Brain microvascular endothelial cell (primary cell): ENCODE data around the gene OR10AD1.
"Not testable (repeated sequence)": the region's sequence is repeated elsewhere in the genome, so short reads cannot be mapped to it uniquely, and the experiment has no call there.

Experiments used
- DNase-seq: peaks from one replicate; pipeline ENCODE4 v3.0.0-alpha.2; 2020
- H3K27ac ChIP-seq: fragments of 250-450 bp; sonication (Bioruptor Pico); 2 replicates; pipeline ENCODE4 v1.5.1; 2020; ENCODE audit warnings: mild to moderate bottlenecking, moderate library complexity
- H3K27me3 ChIP-seq: fragments of 250-450 bp; sonication (Bioruptor Pico); replicated peaks from 2 replicates; pipeline ENCODE4 v1.5.1; 2020; ENCODE audit warnings: mild to moderate bottlenecking
- H3K36me3 ChIP-seq: fragments of 250-450 bp; sonication (Bioruptor Pico); replicated peaks from 2 replicates; pipeline ENCODE4 v1.5.1; 2020; ENCODE audit warnings: mild to moderate bottlenecking
- H3K4me3 ChIP-seq: 2 replicates; pipeline ENCODE4 v1.5.1; 2011; ENCODE audit warnings: low read depth, mild to moderate bottlenecking, control low read depth, low read length, moderate library complexity
- CTCF ChIP-seq: IDR thresholded peaks from 2 replicates; pipeline ENCODE4 v1.5.1; 2011; ENCODE audit warnings: low read depth, mild to moderate bottlenecking, moderate library complexity, low read length, control low read depth, inconsistent platforms; ENCODE audit errors: missing control alignments
- in situ Hi-C: cut with HindIII; loops from 2 replicates; pipeline ENCODE4 v1.10.0; 2017; ENCODE audit warnings: low sequenced_read_pairs, low pct_ligation_motif_present

OR10AD1 gene

GRCh38 chr12:48221645-48222044, 18.6 kb upstream of the OR10AD1 start:
- no peak overlapping the region for H3K27ac ChIP-seq
- no peaks in the 10 kb centered on the region for H3K27me3 ChIP-seq
- H3K36me3 ChIP-seq = no peaks in the 10 kb centered on the region
- no peak for TF ChIP-seq CTCF
- no peak overlapping the region for H3K4me3 ChIP-seq
- no peak for DNase-seq
- in situ Hi-C loops = no loop called here

DNA sequence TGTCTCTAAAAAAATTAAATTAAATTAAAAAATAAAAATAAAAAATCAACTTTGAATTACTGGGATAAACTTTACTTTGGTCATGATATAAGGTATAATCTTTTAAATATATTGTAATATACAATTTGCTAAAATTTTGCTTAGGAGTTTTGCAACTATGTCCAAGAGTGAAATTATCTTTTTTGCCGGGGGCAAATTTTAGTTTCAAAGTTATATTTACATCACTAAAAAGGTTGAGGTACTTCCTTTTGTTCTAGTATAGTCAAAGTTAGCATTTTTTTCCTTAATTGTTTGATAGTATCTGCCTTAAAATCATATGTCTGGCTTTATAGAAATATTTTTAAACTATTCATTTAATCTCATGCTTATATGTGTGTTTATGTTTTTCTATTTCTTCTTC, 17.6 kb upstream of the OR10AD1 start:
- Histone ChIP-seq H3K4me3 (no peak overlapping the region), H3K36me3 (no peaks in the 10 kb centered on the region), H3K27me3 (no peaks in the 10 kb centered on the region), H3K27ac (no peak overlapping the region)
- DNase-seq = no peak
- in situ Hi-C loops = no loop called here
- TF ChIP-seq CTCF = no peak

- no peak for DNase-seq
- H3K4me3 ChIP-seq = no peak overlapping the region
- H3K27ac ChIP-seq = no peak overlapping the region
- no peak for TF ChIP-seq CTCF
- H3K36me3 ChIP-seq = no peaks in the 10 kb centered on the region
- in situ Hi-C loops = no loop called here
- no peaks in the 10 kb centered on the region for H3K27me3 ChIP-seq
Observed at GRCh38 chr12:48219631-48220030, 16.5 kb upstream of the OR10AD1 start.

- DNase-seq = no peak
- H3K27ac ChIP-seq = no peak overlapping the region
Observed at GRCh38 chr12:48216785-48217184, 13.7 kb upstream of the OR10AD1 start.

GRCh38 chr12:48209495-48209894, 6.4 kb upstream of the OR10AD1 start:
- DNase-seq, H3K27ac ChIP-seq, in situ Hi-C loops, H3K27me3 ChIP-seq, H3K4me3 ChIP-seq, H3K36me3 ChIP-seq: not testable (repeated sequence)

More at GRCh38 chr12:48216785-48217184, 13.7 kb upstream of the OR10AD1 start:
- in situ Hi-C loops = no loop called here
- Histone ChIP-seq H3K36me3 (no peaks in the 10 kb centered on the region), H3K4me3 (no peak overlapping the region), H3K27me3 (peaks cover 3% of the 10 kb centered on the region)
- no peak for TF ChIP-seq CTCF

DNA sequence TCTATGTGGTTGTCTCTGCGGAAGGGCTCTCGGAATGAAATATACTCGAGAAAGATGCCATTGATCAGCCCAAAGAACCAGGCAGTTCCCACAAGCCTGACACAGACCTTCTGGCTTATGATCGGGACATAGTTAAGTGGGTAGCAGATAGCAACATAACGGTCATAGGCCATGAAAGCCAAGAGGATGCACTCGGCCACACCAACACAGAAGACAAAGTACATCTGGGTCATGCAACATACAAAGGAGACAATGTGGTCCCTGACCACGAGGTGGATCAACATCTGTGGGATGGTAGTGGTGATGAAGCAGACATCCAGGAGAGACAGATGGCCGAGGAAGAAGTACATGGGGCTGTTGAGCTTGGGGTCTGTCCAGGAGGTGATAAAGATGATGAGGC, 326 bp downstream of the OR10AD1 start:
- H3K36me3 ChIP-seq = no peaks in the 10 kb centered on the region
- DNase-seq = no peak
- in situ Hi-C loops = no loop called here
- H3K27me3 ChIP-seq = no peaks in the 10 kb centered on the region
- no peak for TF ChIP-seq CTCF
- H3K27ac ChIP-seq = no peak overlapping the region
- no peak overlapping the region for H3K4me3 ChIP-seq
